HepG2 (cell line): ENCODE results near the gene CACNA1D. TPM values are rescaled to one million over a fixed set of nuclear protein-coding genes. Genes with fewer than 3 reads are reported as not detected.

Experiments used
- ATAC-seq: fragments of 200-7000 bp; cut with Tn5 transposase; 3 replicates; pipeline ENCODE4 v1.9.1; 2020; ENCODE audit warnings: mild to moderate bottlenecking, moderate library complexity
- BruUV-seq: library from RNA; stranded (reverse); fragments of 400-500 nt; replicated peaks from 2 replicates; lab custom pipeline; 2021; lab: Mats Ljungman, UMichigan
- CTCF ChIA-PET: fragments of 300-600 bp; formaldehyde crosslinking; extraction: SDS; loops from one replicate; lab custom pipeline; 2021; ENCODE audit warnings: low total read pairs, inconsistent platforms, low intra/inter-chr PET ratio; lab: Yijun Ruan, JAX
- POLR2A ChIA-PET: fragments of 350-600 bp; sonication (Branson Sonifier 250); formaldehyde crosslinking; loops from one replicate; lab custom pipeline; 2020; ENCODE audit warnings: antibody characterized with exemption, inconsistent platforms; lab: Yijun Ruan, JAX
- DNase-seq: peaks from one replicate; pipeline ENCODE4 v3.0.0-alpha.2; 2015; ENCODE audit warnings: low spot score
- FAIRE-seq: peaks from 3 replicates; lab custom pipeline; 2011; peaks lifted over from hg19 to GRCh38; lab: Jason Lieb, UNC
- H2AFZ ChIP-seq: one replicate; pipeline ENCODE4 v1.6.1; 2011; ENCODE audit warnings: low read length, inconsistent platforms
- H3K27ac ChIP-seq: fragments of 300-600 bp; 3 replicates; pipeline ENCODE4 v1.8.0; 2011; ENCODE audit warnings: mixed run types, mild to moderate bottlenecking, mixed read lengths, low read length, inconsistent platforms; ENCODE audit not compliant: insufficient read depth; ENCODE audit errors: extremely low read length
- H3K27me3 ChIP-seq, 2 experiments: fragments of 200-600 bp in 1 of 2; 2 replicates in 1 of 2; 3 replicates in 1 of 2; pipeline versions ENCODE4 v1.6.0 to v1.8.0; 2011; ENCODE audit warnings: low read length in 2 of 2, mild to moderate bottlenecking in 2 of 2, moderate library complexity in 2 of 2, inconsistent platforms in 1 of 2; ENCODE audit not compliant: insufficient read depth in 2 of 2, control insufficient read depth in 1 of 2
- H3K36me3 ChIP-seq, 2 experiments: fragments of 200-600 bp in 1 of 2; replicated peaks in 1 of 2; 2 replicates in 1 of 2; 3 replicates in 1 of 2; pipeline versions ENCODE4 v1.5.1 to v1.8.0; 2011; ENCODE audit warnings: low read length in 2 of 2, inconsistent platforms in 1 of 2; ENCODE audit not compliant: insufficient read depth in 2 of 2, control insufficient read depth in 1 of 2
- H3K4me1 ChIP-seq: 2 replicates; pipeline ENCODE4 v1.5.1; 2012; ENCODE audit warnings: low read length, inconsistent platforms; ENCODE audit not compliant: insufficient read depth
- H3K4me2 ChIP-seq: 2 replicates; pipeline ENCODE4 v1.6.0; 2011; ENCODE audit warnings: low read depth, low read length, inconsistent platforms
- H3K4me3 ChIP-seq, 3 experiments: fragments of 200-600 bp in 1 of 3; sonication (generic), shearing (Covaris generic) in 1 of 3; replicated peaks in 1 of 3; 2 replicates each; pipeline ENCODE4 v1.5.1; 2011 to 2016; ENCODE audit warnings: low read length in 3 of 3, inconsistent platforms in 2 of 3, low read depth in 2 of 3, mild to moderate bottlenecking in 2 of 3, control low read depth in 1 of 3, mixed read lengths in 1 of 3; ENCODE audit not compliant: insufficient read depth in 1 of 3
- H3K79me2 ChIP-seq: one replicate; pipeline ENCODE4 v1.6.1; 2011; ENCODE audit warnings: low read length, inconsistent platforms; ENCODE audit not compliant: insufficient read depth
- H3K9ac ChIP-seq: 2 replicates; pipeline ENCODE4 v1.6.0; 2011; ENCODE audit warnings: mild to moderate bottlenecking, low read depth, low read length, inconsistent platforms; ENCODE audit not compliant: insufficient read depth
- H3K9me3 ChIP-seq: 2 replicates; pipeline ENCODE4 v1.5.1; 2012; ENCODE audit warnings: mild to moderate bottlenecking, low read length
- H4K20me1 ChIP-seq: 2 replicates; pipeline ENCODE4 v1.6.0; 2011; ENCODE audit warnings: inconsistent platforms, mild to moderate bottlenecking, low read length, moderate library complexity; ENCODE audit not compliant: insufficient read depth
- AKAP8 ChIP-seq: sonication (generic); formaldehyde crosslinking; IDR thresholded peaks from 2 replicates; pipeline ENCODE4 v1.5.1; 2020; ENCODE audit warnings: mild to moderate bottlenecking, missing genetic modification reagents
- EED ChIP-seq: sonication (generic); formaldehyde crosslinking; IDR thresholded peaks from 2 replicates; pipeline ENCODE4 v1.5.0; 2020; ENCODE audit warnings: mild to moderate bottlenecking, missing genetic modification reagents
- HOXD1 ChIP-seq: sonication (generic); formaldehyde crosslinking; IDR thresholded peaks from 2 replicates; pipeline ENCODE4 v1.5.0; 2020; ENCODE audit warnings: missing genetic modification reagents
- KLF15 ChIP-seq: sonication (generic); formaldehyde crosslinking; IDR thresholded peaks from 2 replicates; pipeline ENCODE4 v1.8.1; 2023; ENCODE audit warnings: borderline replicate concordance, mild to moderate bottlenecking, inconsistent platforms, missing genetic modification reagents, mixed read lengths
- ONECUT2 ChIP-seq: sonication (generic); formaldehyde crosslinking; IDR thresholded peaks from 2 replicates; pipeline ENCODE4 v1.4.0; 2020; ENCODE audit warnings: missing genetic modification reagents
- RCOR2 ChIP-seq: IDR thresholded peaks from 2 replicates; pipeline ENCODE4 v1.6.1; 2016; ENCODE audit warnings: missing biosample characterization, missing genetic modification reagents
- SMAD1 ChIP-seq: sonication (generic); formaldehyde crosslinking; IDR thresholded peaks from 2 replicates; pipeline ENCODE4 v1.4.0; 2020; ENCODE audit warnings: missing genetic modification reagents, low read depth, mild to moderate bottlenecking, borderline replicate concordance
- WIZ ChIP-seq: sonication (generic); formaldehyde crosslinking; IDR thresholded peaks from 2 replicates; pipeline ENCODE4 v1.5.1; 2020; ENCODE audit warnings: mild to moderate bottlenecking, missing genetic modification reagents
- ZNF121 ChIP-seq: sonication (generic); formaldehyde crosslinking; IDR thresholded peaks from 2 replicates; pipeline ENCODE4 v1.5.0; 2020; ENCODE audit warnings: mild to moderate bottlenecking, missing genetic modification reagents
- ZNF224 ChIP-seq: sonication (generic); formaldehyde crosslinking; IDR thresholded peaks from 2 replicates; pipeline ENCODE4 v1.5.0; 2020; ENCODE audit warnings: mild to moderate bottlenecking, missing genetic modification reagents
- ZNF232 ChIP-seq: sonication (generic); formaldehyde crosslinking; IDR thresholded peaks from 2 replicates; pipeline ENCODE4 v1.4.0; 2020; ENCODE audit warnings: missing genetic modification reagents, borderline replicate concordance
- ZSCAN12 ChIP-seq: sonication (generic); formaldehyde crosslinking; IDR thresholded peaks from 2 replicates; pipeline ENCODE4 v1.9.0; 2021; ENCODE audit warnings: mild to moderate bottlenecking, missing genetic modification reagents
- WGBS: methylation state at CpG from one replicate; pipeline ENCODE4 v1.1.6; 2017; ENCODE audit warnings: low lambda C conversion rate; 5-methylcytosine and 5-hydroxymethylcytosine counted together
- in situ Hi-C: cut with HindIII; loops from 2 replicates; pipeline ENCODE4 v1.10.0; 2017; ENCODE audit warnings: low pct_unique_long_range_greater_than_20kb; ENCODE audit not compliant: extremely low pct_ligation_motif_present
- intact Hi-C: fragments of 100-400 bp; cut with micrococcal nuclease; formaldehyde crosslinking; loops from one replicate; pipeline ENCODE4 v1.10.0; 2022; ENCODE audit not compliant: unreplicated experiment
- polyA plus RNA-seq, 8 experiments: library from polyadenylated mRNA; depleted of rRNA in 3 of 8; stranded (reverse) in 7 of 8; unstranded in 1 of 8; fragments of >200 nt; fragmentation: Illumina TruSeq in 4 of 8; extraction: Trizol in 4 of 8; gene quantifications; 2 replicates each; pipeline versions ENCODE4 v1.2.1 to v1.2.3, GENCODE V29; 2011 to 2016; ENCODE audit warnings: low read depth in 4 of 8, missing spikeins in 1 of 8, mixed read lengths in 1 of 8; ENCODE audit not compliant: insufficient read depth in 1 of 8
- total RNA-seq, 5 experiments: library from RNA; depleted of rRNA; stranded (reverse); fragments of >200 nt; fragmentation: Illumina TruSeq; extraction: Trizol; gene quantifications; 2 replicates each; pipeline ENCODE4 v1.2.3, GENCODE V29; 2016; ENCODE audit warnings: low read depth in 1 of 5
- TF ChIP-seq, protein P1 (sequence below): sonication (generic); formaldehyde crosslinking; IDR thresholded peaks from 2 replicates; pipeline ENCODE4 v1.4.0; 2020; ENCODE audit warnings: missing genetic modification reagents
- TF ChIP-seq, protein P2 (sequence below): sonication (generic); formaldehyde crosslinking; IDR thresholded peaks from 2 replicates; pipeline ENCODE4 v1.4.0; 2020; ENCODE audit warnings: missing genetic modification reagents
- TF ChIP-seq, protein P3 (sequence below): sonication (generic); formaldehyde crosslinking; IDR thresholded peaks from 2 replicates; pipeline ENCODE4 v1.8.0; 2022; ENCODE audit warnings: mild to moderate bottlenecking, missing genetic modification reagents; ENCODE audit not compliant: insufficient replicate concordance
- TF ChIP-seq, protein P4 (sequence below): sonication (generic); formaldehyde crosslinking; IDR thresholded peaks from 2 replicates; pipeline ENCODE4 v1.9.0; 2021; ENCODE audit warnings: missing genetic modification reagents, mild to moderate bottlenecking, borderline replicate concordance
- TF ChIP-seq, protein P5 (sequence below): sonication (generic); formaldehyde crosslinking; IDR thresholded peaks from 2 replicates; pipeline ENCODE4 v1.4.0; 2020; ENCODE audit warnings: mild to moderate bottlenecking, missing genetic modification reagents

The CACNA1D gene
- total and polyA plus RNA-seq, 2 of the 13 experiments (the other 11 are each of a cell fraction or from before 2014, with no cell fraction given), result 0.26 to 0.38 TPM

DNA sequence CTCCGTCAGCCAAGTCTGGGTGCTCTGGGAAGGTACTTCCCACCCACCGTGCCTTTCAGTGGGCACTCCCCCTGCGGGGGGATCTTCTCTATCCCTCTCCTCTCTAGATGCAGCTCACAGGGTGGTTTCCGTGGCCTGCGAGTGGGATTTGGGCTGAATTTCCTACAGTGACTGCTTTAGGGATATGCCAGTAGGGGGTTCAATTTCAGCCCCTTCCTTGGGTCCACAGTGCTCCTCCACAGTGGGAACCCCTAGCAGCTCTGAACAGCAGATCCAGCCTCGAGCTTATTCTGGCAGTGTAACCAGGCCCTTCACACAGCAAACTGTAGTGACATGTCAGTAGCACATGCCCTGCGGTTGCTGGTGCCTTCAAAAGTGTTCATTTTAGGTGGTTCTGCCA, 196.1 kb downstream of the CACNA1D start:
- WGBS, result 70% methylated on average over 5 of the region's 7 CpGs
- BruUV-seq, result no TSS peak
- no peaks in the 10 kb centered on the region for H3K9me3 ChIP-seq
- no peaks in the 10 kb centered on the region for H3K27me3 ChIP-seq
- H3K9ac ChIP-seq, result no peak overlapping the region
- in situ Hi-C loops, result no loop called here
- POLR2A ChIA-PET, result no interaction called here
- H3K4me2 ChIP-seq, result no peak overlapping the region
- ATAC-seq (no peak), FAIRE-seq (no peak), DNase-seq (no peak)
- H3K36me3 ChIP-seq, result no peaks in the 10 kb centered on the region
- intact Hi-C loops, result no loop called here
- H4K20me1 ChIP-seq, result no peaks in the 10 kb centered on the region
- no peak overlapping the region for H2AFZ ChIP-seq
- CTCF ChIA-PET, result no interaction called here
- peaks cover 9% of the 10 kb centered on the region for H3K4me1 ChIP-seq
- no peaks in the 10 kb centered on the region for H3K79me2 ChIP-seq
- H3K4me3 ChIP-seq, result no peak overlapping the region
- no peak overlapping the region for H3K27ac ChIP-seq
- no peak for TF ChIP-seq EED (CRISPR knock-in tag)
- TF ChIP-seq ZSCAN12 (CRISPR knock-in tag), result no peak
- TF ChIP-seq, protein P1, sequence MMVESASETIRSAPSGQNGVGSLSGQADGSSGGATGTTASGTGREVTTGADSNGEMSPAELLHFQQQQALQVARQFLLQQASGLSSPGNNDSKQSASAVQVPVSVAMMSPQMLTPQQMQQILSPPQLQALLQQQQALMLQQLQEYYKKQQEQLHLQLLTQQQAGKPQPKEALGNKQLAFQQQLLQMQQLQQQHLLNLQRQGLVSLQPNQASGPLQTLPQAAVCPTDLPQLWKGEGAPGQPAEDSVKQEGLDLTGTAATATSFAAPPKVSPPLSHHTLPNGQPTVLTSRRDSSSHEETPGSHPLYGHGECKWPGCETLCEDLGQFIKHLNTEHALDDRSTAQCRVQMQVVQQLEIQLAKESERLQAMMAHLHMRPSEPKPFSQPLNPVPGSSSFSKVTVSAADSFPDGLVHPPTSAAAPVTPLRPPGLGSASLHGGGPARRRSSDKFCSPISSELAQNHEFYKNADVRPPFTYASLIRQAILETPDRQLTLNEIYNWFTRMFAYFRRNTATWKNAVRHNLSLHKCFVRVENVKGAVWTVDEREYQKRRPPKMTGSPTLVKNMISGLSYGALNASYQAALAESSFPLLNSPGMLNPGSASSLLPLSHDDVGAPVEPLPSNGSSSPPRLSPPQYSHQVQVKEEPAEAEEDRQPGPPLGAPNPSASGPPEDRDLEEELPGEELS (CRISPR knock-in tag), result no peak
- no peak for TF ChIP-seq WIZ (CRISPR knock-in tag)
- TF ChIP-seq, protein P2, sequence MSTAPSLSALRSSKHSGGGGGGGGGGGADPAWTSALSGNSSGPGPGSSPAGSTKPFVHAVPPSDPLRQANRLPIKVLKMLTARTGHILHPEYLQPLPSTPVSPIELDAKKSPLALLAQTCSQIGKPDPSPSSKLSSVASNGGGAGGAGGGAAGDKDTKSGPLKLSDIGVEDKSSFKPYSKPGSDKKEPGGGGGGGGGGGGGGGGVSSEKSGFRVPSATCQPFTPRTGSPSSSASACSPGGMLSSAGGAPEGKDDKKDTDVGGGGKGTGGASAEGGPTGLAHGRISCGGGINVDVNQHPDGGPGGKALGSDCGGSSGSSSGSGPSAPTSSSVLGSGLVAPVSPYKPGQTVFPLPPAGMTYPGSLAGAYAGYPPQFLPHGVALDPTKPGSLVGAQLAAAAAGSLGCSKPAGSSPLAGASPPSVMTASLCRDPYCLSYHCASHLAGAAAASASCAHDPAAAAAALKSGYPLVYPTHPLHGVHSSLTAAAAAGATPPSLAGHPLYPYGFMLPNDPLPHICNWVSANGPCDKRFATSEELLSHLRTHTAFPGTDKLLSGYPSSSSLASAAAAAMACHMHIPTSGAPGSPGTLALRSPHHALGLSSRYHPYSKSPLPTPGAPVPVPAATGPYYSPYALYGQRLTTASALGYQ (CRISPR knock-in tag), result no peak
- no peak for TF ChIP-seq KLF15
- TF ChIP-seq, protein P3, sequence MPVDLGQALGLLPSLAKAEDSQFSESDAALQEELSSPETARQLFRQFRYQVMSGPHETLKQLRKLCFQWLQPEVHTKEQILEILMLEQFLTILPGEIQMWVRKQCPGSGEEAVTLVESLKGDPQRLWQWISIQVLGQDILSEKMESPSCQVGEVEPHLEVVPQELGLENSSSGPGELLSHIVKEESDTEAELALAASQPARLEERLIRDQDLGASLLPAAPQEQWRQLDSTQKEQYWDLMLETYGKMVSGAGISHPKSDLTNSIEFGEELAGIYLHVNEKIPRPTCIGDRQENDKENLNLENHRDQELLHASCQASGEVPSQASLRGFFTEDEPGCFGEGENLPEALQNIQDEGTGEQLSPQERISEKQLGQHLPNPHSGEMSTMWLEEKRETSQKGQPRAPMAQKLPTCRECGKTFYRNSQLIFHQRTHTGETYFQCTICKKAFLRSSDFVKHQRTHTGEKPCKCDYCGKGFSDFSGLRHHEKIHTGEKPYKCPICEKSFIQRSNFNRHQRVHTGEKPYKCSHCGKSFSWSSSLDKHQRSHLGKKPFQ (CRISPR knock-in tag), result no peak
- TF ChIP-seq SMAD1 (CRISPR knock-in tag), result no peak
- TF ChIP-seq ZNF232 (CRISPR knock-in tag), result no peak
- TF ChIP-seq ZNF121, result no peak
- TF ChIP-seq ZNF224 (CRISPR knock-in tag), result no peak
- no peak for TF ChIP-seq RCOR2
- no peak for TF ChIP-seq HOXD1 (CRISPR knock-in tag)
- TF ChIP-seq, protein P4, sequence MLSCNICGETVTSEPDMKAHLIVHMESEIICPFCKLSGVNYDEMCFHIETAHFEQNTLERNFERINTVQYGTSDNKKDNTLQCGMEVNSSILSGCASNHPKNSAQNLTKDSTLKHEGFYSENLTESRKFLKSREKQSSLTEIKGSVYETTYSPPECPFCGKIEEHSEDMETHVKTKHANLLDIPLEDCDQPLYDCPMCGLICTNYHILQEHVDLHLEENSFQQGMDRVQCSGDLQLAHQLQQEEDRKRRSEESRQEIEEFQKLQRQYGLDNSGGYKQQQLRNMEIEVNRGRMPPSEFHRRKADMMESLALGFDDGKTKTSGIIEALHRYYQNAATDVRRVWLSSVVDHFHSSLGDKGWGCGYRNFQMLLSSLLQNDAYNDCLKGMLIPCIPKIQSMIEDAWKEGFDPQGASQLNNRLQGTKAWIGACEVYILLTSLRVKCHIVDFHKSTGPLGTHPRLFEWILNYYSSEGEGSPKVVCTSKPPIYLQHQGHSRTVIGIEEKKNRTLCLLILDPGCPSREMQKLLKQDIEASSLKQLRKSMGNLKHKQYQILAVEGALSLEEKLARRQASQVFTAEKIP, result no peak
- TF ChIP-seq AKAP8 (CRISPR knock-in tag), result no peak
- no peak for TF ChIP-seq ONECUT2 (CRISPR knock-in tag)
- TF ChIP-seq, protein P5, sequence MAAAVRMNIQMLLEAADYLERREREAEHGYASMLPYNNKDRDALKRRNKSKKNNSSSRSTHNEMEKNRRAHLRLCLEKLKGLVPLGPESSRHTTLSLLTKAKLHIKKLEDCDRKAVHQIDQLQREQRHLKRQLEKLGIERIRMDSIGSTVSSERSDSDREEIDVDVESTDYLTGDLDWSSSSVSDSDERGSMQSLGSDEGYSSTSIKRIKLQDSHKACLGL (CRISPR knock-in tag), result no peak
